Neuron (in vitro differentiated cells): Measurements from ENCODE around the gene CTPS2.
"Not testable (repeated sequence)": the region's sequence is repeated elsewhere in the genome, so short reads cannot be mapped to it uniquely, and the experiment has no call there.

Source experiments
- H2AFZ ChIP-seq: one replicate; pipeline ENCODE4 v1.6.1; 2013; ENCODE audit warnings: low read depth, mild to moderate bottlenecking, inconsistent platforms, low read length, moderate library complexity
- H3K27me3 ChIP-seq: one replicate; pipeline ENCODE4 v1.6.1; 2013; ENCODE audit warnings: low read length; ENCODE audit not compliant: insufficient read depth
- H3K36me3 ChIP-seq: one replicate; pipeline ENCODE4 v1.6.1; 2013; ENCODE audit warnings: low read length; ENCODE audit not compliant: insufficient read depth
- H3K4me1 ChIP-seq: one replicate; pipeline ENCODE4 v1.6.1; 2013; ENCODE audit warnings: low read length; ENCODE audit not compliant: insufficient read depth
- H3K4me3 ChIP-seq: 2 replicates; pipeline ENCODE4 v1.5.1; 2013; ENCODE audit warnings: mild to moderate bottlenecking, low read length, moderate library complexity
- H3K9me3 ChIP-seq: one replicate; pipeline ENCODE4 v1.6.1; 2013; ENCODE audit warnings: low read length

The CTPS2 gene

GRCh38 chrX:16580004-16580797, 132.3 kb downstream of the CTPS2 start:
- not testable (repeated sequence) for H3K9me3 ChIP-seq, H3K27me3 ChIP-seq, H2AFZ ChIP-seq, H3K36me3 ChIP-seq, H3K4me1 ChIP-seq, H3K4me3 ChIP-seq

GRCh38 chrX:16579517-16579916, 133.0 kb downstream of the CTPS2 start:
- Histone ChIP-seq H3K36me3 (no peaks in the 10 kb centered on the region), H3K4me1 (no peaks in the 10 kb centered on the region), H3K27me3 (no peaks in the 10 kb centered on the region), H3K4me3 (no peak overlapping the region), H2AFZ (no peak overlapping the region), H3K9me3 (no peaks in the 10 kb centered on the region)

- Histone ChIP-seq H3K36me3 (no peaks in the 10 kb centered on the region), H3K4me3 (no peak overlapping the region)
Measured at GRCh38 chrX:16578218-16578617, 134.3 kb downstream of the CTPS2 start.

GRCh38 chrX:16577483-16578029, 134.9 kb downstream of the CTPS2 start:
- no peaks in the 10 kb centered on the region for H3K36me3 ChIP-seq
- no peak overlapping the region for H3K4me3 ChIP-seq
- no peaks in the 10 kb centered on the region for H3K27me3 ChIP-seq
- no peaks in the 10 kb centered on the region for H3K4me1 ChIP-seq
- H3K9me3 ChIP-seq: no peaks in the 10 kb centered on the region
- no peak overlapping the region for H2AFZ ChIP-seq

More at GRCh38 chrX:16578218-16578617, 134.3 kb downstream of the CTPS2 start:
- H3K4me1 ChIP-seq: no peaks in the 10 kb centered on the region
- H2AFZ ChIP-seq: no peak overlapping the region
- no peaks in the 10 kb centered on the region for H3K9me3 ChIP-seq
- no peaks in the 10 kb centered on the region for H3K27me3 ChIP-seq

GRCh38 chrX:16575388-16575787, 137.1 kb downstream of the CTPS2 start:
- not testable (repeated sequence) for H3K36me3 ChIP-seq, H3K27me3 ChIP-seq, H3K4me1 ChIP-seq, H3K9me3 ChIP-seq, H3K4me3 ChIP-seq, H2AFZ ChIP-seq

DNA sequence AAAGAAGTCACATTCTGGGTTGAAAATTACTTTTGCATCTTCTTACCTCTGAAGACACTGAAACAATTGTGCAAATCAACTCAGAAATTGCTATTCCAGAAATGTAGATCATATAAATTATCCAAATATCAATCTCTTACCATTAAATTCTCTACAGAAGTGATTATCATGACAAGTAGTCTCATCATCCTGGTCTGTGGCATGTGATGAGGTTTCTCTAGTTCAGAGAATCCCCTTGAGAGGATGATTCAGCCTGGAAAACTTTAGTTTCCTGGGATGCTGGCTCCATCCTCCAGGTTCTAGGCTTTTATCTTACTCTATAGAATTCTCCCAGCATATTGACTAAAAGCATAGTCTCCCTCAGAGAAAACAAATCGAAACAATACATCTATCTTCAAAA, 138.7 kb downstream of the CTPS2 start:
- Histone ChIP-seq H3K4me3 (no peak overlapping the region), H3K9me3 (no peaks in the 10 kb centered on the region), H2AFZ (no peak overlapping the region), H3K4me1 (no peaks in the 10 kb centered on the region), H3K36me3 (no peaks in the 10 kb centered on the region), H3K27me3 (no peaks in the 10 kb centered on the region)

GRCh38 chrX:16567681-16568080, 144.8 kb downstream of the CTPS2 start:
- Histone ChIP-seq H3K36me3 (no peaks in the 10 kb centered on the region), H3K27me3 (no peaks in the 10 kb centered on the region), H3K4me1 (no peaks in the 10 kb centered on the region), H3K4me3 (no peak overlapping the region), H3K9me3 (no peaks in the 10 kb centered on the region), H2AFZ (no peak overlapping the region)

DNA sequence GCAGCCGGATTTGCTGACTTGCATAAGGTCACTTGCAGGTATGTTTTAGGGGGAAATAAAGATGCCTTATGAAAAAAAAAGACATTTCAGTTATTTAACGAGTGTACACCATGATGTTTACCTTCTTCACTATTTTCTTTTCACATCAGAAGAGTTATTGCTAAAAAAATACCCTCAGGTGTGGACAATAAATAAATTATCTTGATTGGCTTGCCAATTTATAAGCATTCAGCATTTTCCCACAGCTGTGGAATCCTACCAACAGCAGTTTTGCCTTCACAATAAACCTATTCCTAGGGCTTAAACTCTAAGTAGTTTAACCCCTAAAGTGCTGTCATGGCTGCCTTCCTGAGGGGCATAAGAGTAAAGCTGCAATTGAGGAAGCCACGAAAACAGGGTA, 145.9 kb downstream of the CTPS2 start:
- H3K27me3 ChIP-seq: no peaks in the 10 kb centered on the region
- no peaks in the 10 kb centered on the region for H3K9me3 ChIP-seq
- H3K4me3 ChIP-seq: no peak overlapping the region
- no peaks in the 10 kb centered on the region for H3K36me3 ChIP-seq
- H2AFZ ChIP-seq: no peak overlapping the region
- no peaks in the 10 kb centered on the region for H3K4me1 ChIP-seq

GRCh38 chrX:16560173-16560572, 152.3 kb downstream of the CTPS2 start:
- no peaks in the 10 kb centered on the region for H3K9me3 ChIP-seq

GRCh38 chrX:16559206-16559619, 153.3 kb downstream of the CTPS2 start:
- Histone ChIP-seq H3K27me3 (no peaks in the 10 kb centered on the region), H3K9me3 (no peaks in the 10 kb centered on the region), H2AFZ (no peak overlapping the region), H3K4me1 (no peaks in the 10 kb centered on the region), H3K4me3 (no peak overlapping the region), H3K36me3 (no peaks in the 10 kb centered on the region)

More at GRCh38 chrX:16560173-16560572, 152.3 kb downstream of the CTPS2 start:
- H2AFZ ChIP-seq: no peak overlapping the region
- H3K27me3 ChIP-seq: no peaks in the 10 kb centered on the region
- no peak overlapping the region for H3K4me3 ChIP-seq
- no peaks in the 10 kb centered on the region for H3K4me1 ChIP-seq
- no peaks in the 10 kb centered on the region for H3K36me3 ChIP-seq

- Histone ChIP-seq H3K36me3 (no peaks in the 10 kb centered on the region), H3K9me3 (no peaks in the 10 kb centered on the region), H2AFZ (no peak overlapping the region), H3K27me3 (no peaks in the 10 kb centered on the region), H3K4me3 (no peak overlapping the region), H3K4me1 (no peaks in the 10 kb centered on the region)
Measured at GRCh38 chrX:16558489-16558888, 154.0 kb downstream of the CTPS2 start.

DNA sequence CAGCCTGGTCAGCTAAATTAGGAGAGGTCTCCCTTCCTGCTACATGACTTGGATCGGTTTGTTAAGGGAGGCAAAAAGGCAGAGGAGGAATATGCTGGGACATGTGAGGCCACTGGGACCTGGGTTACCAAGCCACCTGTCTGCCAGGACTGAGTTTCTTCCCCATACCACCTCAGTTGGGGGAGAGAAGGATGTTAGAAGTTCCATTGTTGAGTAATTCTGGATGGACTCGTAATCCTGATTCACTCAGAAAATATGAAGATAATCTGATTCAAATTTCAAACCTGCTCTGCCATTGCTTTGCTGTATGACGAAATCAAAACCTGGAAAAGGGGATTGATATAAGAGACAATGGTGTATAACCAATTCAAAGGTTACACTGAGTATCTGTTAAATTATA, 159.9 kb downstream of the CTPS2 start:
- no peaks in the 10 kb centered on the region for H3K36me3 ChIP-seq
- H3K27me3 ChIP-seq: no peaks in the 10 kb centered on the region
- no peaks in the 10 kb centered on the region for H3K4me1 ChIP-seq
- no peak overlapping the region for H3K4me3 ChIP-seq
- H3K9me3 ChIP-seq: no peaks in the 10 kb centered on the region
- H2AFZ ChIP-seq: no peak overlapping the region

GRCh38 chrX:16547644-16548043, 164.8 kb downstream of the CTPS2 start:
- no peak overlapping the region for H2AFZ ChIP-seq
- H3K9me3 ChIP-seq: no peaks in the 10 kb centered on the region
- no peaks in the 10 kb centered on the region for H3K36me3 ChIP-seq
- H3K4me3 ChIP-seq: no peak overlapping the region
- H3K4me1 ChIP-seq: no peaks in the 10 kb centered on the region
- H3K27me3 ChIP-seq: no peaks in the 10 kb centered on the region

GRCh38 chrX:16544969-16545368, 167.5 kb downstream of the CTPS2 start:
- H3K4me3 ChIP-seq: no peak overlapping the region
- H3K27me3 ChIP-seq: no peaks in the 10 kb centered on the region
- H3K36me3 ChIP-seq: no peaks in the 10 kb centered on the region
- no peaks in the 10 kb centered on the region for H3K4me1 ChIP-seq
- H3K9me3 ChIP-seq: no peaks in the 10 kb centered on the region
- H2AFZ ChIP-seq: no peak overlapping the region
